ENCODE data around the gene GLIS1.

Gene GLIS1

DNA sequence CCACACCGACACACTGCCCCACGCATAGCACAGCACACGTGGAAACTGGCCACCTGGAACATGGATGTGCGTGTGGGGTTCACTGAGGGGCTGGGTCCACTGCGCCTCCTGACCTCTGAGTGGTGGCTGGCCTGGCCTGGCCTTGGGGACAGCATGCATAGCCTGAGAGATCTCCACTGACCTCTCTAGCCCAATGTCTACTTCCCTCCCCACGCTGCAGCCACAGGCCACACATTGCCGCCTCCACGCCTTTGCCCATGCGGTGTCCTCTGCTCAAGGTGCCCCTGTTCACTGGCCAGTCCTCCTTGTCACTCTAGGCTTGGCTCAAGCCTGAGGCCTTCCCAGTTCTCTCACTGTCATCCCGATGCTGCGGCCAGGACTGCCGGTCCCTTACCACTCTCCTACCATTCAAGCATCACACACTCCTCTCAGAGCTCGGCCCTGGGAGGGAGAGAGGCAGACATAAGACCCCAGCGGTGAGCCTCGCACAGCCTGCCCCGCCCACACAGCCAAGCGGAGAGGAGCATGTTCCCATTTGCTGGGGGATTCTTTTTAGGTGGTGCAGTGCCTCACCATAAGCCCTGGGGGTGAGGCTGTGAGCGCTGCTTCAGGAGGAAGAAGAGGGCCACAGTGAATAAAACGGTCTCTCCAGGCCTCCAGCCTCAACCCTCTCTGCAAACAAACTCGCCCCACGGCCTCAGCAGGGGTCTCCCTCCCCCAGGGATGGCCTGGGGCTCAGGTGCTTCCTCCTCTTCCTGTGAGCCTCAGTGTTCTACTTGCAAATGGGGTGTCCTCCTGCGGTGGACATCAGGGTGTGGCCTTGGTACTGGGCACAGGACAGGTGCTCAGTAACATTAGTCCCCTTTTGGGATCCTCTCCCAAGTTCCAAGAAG lies 199.0 kb downstream of the GLIS1 start:
- H3K4me3 ChIP-seq (ENCODE audit: insufficient read depth, low read depth, low read length, poor library complexity, severe bottlenecking), result no peak overlapping the region
- no peak for DNase-seq

DNA sequence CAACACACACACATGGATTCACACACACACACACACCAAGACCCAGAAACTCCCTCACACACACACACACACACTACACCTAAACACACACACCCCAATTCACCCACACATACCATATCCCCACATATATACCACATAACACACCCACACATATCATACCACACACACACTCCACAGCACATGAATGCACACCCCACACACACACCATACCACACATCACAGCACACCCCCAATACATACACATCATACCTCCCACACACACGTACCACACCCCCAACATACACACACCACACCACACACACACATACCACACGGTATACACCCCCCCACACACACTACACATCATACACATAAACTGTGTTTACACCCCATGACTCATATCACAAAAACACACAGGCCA lies 199.7 kb downstream of the GLIS1 start:
- H3K27me3 ChIP-seq (replicated peaks; ENCODE audit: control insufficient read depth, insufficient read depth, low read length, poor library complexity, severe bottlenecking), result no peaks in the 10 kb centered on the region
- no peaks in the 10 kb centered on the region for H3K9me3 ChIP-seq (ENCODE audit: control insufficient read depth, low read length)
- no peaks in the 10 kb centered on the region for H3K36me3 ChIP-seq (ENCODE audit: control insufficient read depth, insufficient read depth, low read length)
- no peak overlapping the region for H3K4me3 ChIP-seq (ENCODE audit: insufficient read depth, low read depth, low read length, poor library complexity, severe bottlenecking)
- no peak overlapping the region for H3K27ac ChIP-seq (ENCODE audit: insufficient read depth, low read length, poor library complexity, severe bottlenecking)
- no peaks in the 10 kb centered on the region for H3K4me1 ChIP-seq (ENCODE audit: control insufficient read depth, insufficient read depth, low read length, poor library complexity, severe bottlenecking)
- DNase-seq, result no peak

More for the DNA sequence above, 199.0 kb downstream of the GLIS1 start:
- Histone ChIP-seq H3K4me1 (ENCODE audit: control insufficient read depth, insufficient read depth, low read length, poor library complexity, severe bottlenecking) (no peaks in the 10 kb centered on the region), H3K36me3 (ENCODE audit: control insufficient read depth, insufficient read depth, low read length) (no peaks in the 10 kb centered on the region), H3K27me3 (replicated peaks; ENCODE audit: control insufficient read depth, insufficient read depth, low read length, poor library complexity, severe bottlenecking) (no peaks in the 10 kb centered on the region), H3K9me3 (ENCODE audit: control insufficient read depth, low read length) (no peaks in the 10 kb centered on the region), H3K27ac (ENCODE audit: insufficient read depth, low read length, poor library complexity, severe bottlenecking) (no peak overlapping the region)

DNA sequence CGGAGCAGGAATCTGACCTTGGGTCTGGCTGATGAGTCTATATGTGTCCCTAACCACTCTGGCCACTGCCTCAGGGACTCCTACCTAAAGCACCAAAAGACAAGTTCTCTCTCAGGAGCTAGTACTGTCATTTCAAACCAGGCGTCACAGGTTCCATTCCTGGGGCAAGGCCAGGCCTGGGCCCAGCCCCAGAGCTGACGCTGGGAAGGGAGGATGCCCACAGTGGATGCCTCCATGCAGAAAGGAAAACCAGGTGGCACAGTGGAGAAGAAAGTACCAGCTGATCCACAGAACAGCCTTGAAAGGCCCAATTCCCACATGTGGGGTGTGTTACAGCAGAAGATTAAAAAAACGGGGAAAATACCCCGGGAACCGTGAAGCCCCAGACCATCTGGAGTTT lies 202.4 kb downstream of the GLIS1 start:
- DNase-seq, result no peak
- H3K9me3 ChIP-seq (ENCODE audit: control insufficient read depth, low read length), result no peaks in the 10 kb centered on the region
- no peaks in the 10 kb centered on the region for H3K27me3 ChIP-seq (replicated peaks; ENCODE audit: control insufficient read depth, insufficient read depth, low read length, poor library complexity, severe bottlenecking)
- no peak overlapping the region for H3K4me3 ChIP-seq (ENCODE audit: insufficient read depth, low read depth, low read length, poor library complexity, severe bottlenecking)
- H3K36me3 ChIP-seq (ENCODE audit: control insufficient read depth, insufficient read depth, low read length), result no peaks in the 10 kb centered on the region
- no peak overlapping the region for H3K27ac ChIP-seq (ENCODE audit: insufficient read depth, low read length, poor library complexity, severe bottlenecking)
- H3K4me1 ChIP-seq (ENCODE audit: control insufficient read depth, insufficient read depth, low read length, poor library complexity, severe bottlenecking), result no peaks in the 10 kb centered on the region

DNA sequence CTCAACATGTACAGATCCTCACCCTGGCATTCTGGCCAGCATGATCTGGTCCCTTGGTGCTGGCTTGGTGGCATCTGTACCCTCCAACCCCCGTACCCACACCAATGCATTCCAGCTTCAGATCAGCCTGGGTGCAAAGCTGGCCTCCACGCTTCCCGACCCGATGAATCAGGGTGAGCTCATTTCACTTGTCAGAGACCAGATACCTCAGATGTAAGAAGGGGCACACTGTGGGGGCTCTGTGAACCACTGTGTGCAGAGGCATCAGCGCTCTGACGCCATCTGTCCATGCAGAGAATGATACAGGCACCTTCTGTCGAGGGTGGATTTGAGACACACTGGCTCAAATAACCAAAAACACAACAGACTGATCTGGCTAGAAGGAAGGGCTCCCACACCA lies 203.1 kb downstream of the GLIS1 start:
- H3K36me3 ChIP-seq (ENCODE audit: control insufficient read depth, insufficient read depth, low read length), result no peaks in the 10 kb centered on the region
- H3K4me1 ChIP-seq (ENCODE audit: control insufficient read depth, insufficient read depth, low read length, poor library complexity, severe bottlenecking), result no peaks in the 10 kb centered on the region
- no peak overlapping the region for H3K27ac ChIP-seq (ENCODE audit: insufficient read depth, low read length, poor library complexity, severe bottlenecking)
- no peak for DNase-seq
- no peaks in the 10 kb centered on the region for H3K27me3 ChIP-seq (replicated peaks; ENCODE audit: control insufficient read depth, insufficient read depth, low read length, poor library complexity, severe bottlenecking)
- no peaks in the 10 kb centered on the region for H3K9me3 ChIP-seq (ENCODE audit: control insufficient read depth, low read length)
- no peak overlapping the region for H3K4me3 ChIP-seq (ENCODE audit: insufficient read depth, low read depth, low read length, poor library complexity, severe bottlenecking)

DNA sequence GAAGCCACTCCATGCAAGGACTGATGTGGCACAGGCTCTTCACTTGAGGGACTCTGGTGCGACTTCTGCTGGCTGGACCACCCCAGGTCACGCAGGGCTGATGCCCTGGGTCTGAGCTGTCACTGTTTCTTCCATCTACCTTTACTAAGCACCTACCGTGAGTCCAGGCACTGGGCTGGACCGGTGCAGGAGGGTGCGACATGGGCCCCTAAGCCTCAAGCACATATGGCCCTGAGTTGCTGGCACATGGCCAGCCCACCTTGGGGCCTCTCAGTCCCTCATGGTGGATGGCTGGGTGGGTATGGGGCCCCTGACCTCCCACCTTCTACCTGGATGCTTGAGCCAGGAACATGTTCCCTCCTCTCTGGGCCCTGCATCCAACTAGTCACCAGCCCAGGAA lies 203.7 kb downstream of the GLIS1 start:
- Histone ChIP-seq H3K9me3 (ENCODE audit: control insufficient read depth, low read length) (no peaks in the 10 kb centered on the region), H3K27ac (ENCODE audit: insufficient read depth, low read length, poor library complexity, severe bottlenecking) (no peak overlapping the region), H3K4me3 (ENCODE audit: insufficient read depth, low read depth, low read length, poor library complexity, severe bottlenecking) (no peak overlapping the region), H3K4me1 (ENCODE audit: control insufficient read depth, insufficient read depth, low read length, poor library complexity, severe bottlenecking) (no peaks in the 10 kb centered on the region), H3K36me3 (ENCODE audit: control insufficient read depth, insufficient read depth, low read length) (no peaks in the 10 kb centered on the region), H3K27me3 (replicated peaks; ENCODE audit: control insufficient read depth, insufficient read depth, low read length, poor library complexity, severe bottlenecking) (no peaks in the 10 kb centered on the region)
- no peak for DNase-seq

DNA sequence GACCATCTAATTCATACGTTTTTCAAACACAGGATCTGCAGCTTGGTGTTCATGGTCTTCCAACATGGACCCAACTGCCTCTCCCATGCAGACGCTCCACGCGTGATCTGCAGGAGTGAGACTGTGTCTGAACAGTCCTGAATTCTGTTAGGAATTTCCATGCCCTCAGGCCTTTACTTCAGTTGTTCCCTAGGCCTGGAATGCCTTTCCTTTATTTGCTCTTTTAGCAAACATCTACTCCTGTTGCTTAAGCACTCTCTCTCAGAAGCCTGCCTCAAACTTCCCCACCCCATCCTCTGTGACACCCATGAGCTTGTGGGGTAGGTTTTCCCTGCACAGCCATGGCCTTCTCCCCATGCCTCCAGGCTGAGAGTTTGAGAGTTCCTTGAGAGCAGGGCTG lies 206.1 kb downstream of the GLIS1 start:
- H3K36me3 ChIP-seq (ENCODE audit: control insufficient read depth, insufficient read depth, low read length), result no peaks in the 10 kb centered on the region
- H3K27me3 ChIP-seq (replicated peaks; ENCODE audit: control insufficient read depth, insufficient read depth, low read length, poor library complexity, severe bottlenecking), result no peaks in the 10 kb centered on the region
- H3K4me1 ChIP-seq (ENCODE audit: control insufficient read depth, insufficient read depth, low read length, poor library complexity, severe bottlenecking), result no peaks in the 10 kb centered on the region
- DNase-seq, result no peak
- no peaks in the 10 kb centered on the region for H3K9me3 ChIP-seq (ENCODE audit: control insufficient read depth, low read length)
- no peak overlapping the region for H3K4me3 ChIP-seq (ENCODE audit: insufficient read depth, low read depth, low read length, poor library complexity, severe bottlenecking)
- no peak overlapping the region for H3K27ac ChIP-seq (ENCODE audit: insufficient read depth, low read length, poor library complexity, severe bottlenecking)

DNA sequence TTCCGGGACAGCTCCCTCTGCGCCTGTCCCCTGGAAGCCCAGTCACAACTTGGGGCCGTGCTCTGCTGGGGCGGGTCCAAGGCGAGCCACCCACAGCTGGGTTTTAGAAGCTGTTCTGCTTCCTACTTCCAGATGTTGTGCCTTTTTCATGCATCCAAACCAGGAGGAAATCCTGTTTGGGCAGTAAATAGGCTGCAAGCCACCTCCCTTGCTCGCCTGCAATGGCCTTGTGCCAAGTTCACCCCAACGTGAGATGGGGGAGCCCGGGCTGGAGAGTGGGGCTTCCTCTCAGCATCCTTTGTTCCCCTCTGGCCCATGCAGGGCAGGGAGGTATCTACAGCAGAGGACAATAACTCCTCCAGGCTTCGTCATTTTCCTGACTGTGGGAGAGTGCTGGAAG lies 206.6 kb downstream of the GLIS1 start:
- no peaks in the 10 kb centered on the region for H3K27me3 ChIP-seq (replicated peaks; ENCODE audit: control insufficient read depth, insufficient read depth, low read length, poor library complexity, severe bottlenecking)
- no peak for DNase-seq
- H3K4me3 ChIP-seq (ENCODE audit: insufficient read depth, low read depth, low read length, poor library complexity, severe bottlenecking), result no peak overlapping the region
- H3K9me3 ChIP-seq (ENCODE audit: control insufficient read depth, low read length), result no peaks in the 10 kb centered on the region
- no peak overlapping the region for H3K27ac ChIP-seq (ENCODE audit: insufficient read depth, low read length, poor library complexity, severe bottlenecking)
- H3K4me1 ChIP-seq (ENCODE audit: control insufficient read depth, insufficient read depth, low read length, poor library complexity, severe bottlenecking), result no peaks in the 10 kb centered on the region
- H3K36me3 ChIP-seq (ENCODE audit: control insufficient read depth, insufficient read depth, low read length), result no peaks in the 10 kb centered on the region

DNA sequence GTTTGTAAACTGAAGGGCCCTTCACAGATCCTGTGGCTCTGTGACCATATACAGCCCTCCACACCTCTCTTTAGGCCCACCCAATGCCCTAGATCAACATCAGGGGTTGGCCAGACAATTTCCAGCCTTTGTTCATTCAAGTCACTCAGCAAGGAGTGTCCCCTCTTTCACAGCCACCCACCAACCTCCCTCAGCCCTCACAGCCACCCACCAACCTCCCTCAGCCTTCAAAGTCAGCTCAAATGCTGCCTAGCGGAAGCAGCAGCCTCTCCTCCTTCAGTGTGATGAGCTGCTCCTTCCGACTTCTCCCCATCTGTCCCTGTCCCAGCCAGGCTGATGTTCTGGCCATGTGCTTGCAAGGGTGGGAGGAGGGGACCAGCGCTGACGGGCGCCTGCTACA lies 208.4 kb downstream of the GLIS1 start:
- Histone ChIP-seq H3K9me3 (ENCODE audit: control insufficient read depth, low read length) (no peaks in the 10 kb centered on the region), H3K27me3 (replicated peaks; ENCODE audit: control insufficient read depth, insufficient read depth, low read length, poor library complexity, severe bottlenecking) (no peaks in the 10 kb centered on the region), H3K4me1 (ENCODE audit: control insufficient read depth, insufficient read depth, low read length, poor library complexity, severe bottlenecking) (no peaks in the 10 kb centered on the region), H3K4me3 (ENCODE audit: insufficient read depth, low read depth, low read length, poor library complexity, severe bottlenecking) (no peak overlapping the region), H3K27ac (ENCODE audit: insufficient read depth, low read length, poor library complexity, severe bottlenecking) (no peak overlapping the region), H3K36me3 (ENCODE audit: control insufficient read depth, insufficient read depth, low read length) (no peaks in the 10 kb centered on the region)
- DNase-seq, result no peak

DNA sequence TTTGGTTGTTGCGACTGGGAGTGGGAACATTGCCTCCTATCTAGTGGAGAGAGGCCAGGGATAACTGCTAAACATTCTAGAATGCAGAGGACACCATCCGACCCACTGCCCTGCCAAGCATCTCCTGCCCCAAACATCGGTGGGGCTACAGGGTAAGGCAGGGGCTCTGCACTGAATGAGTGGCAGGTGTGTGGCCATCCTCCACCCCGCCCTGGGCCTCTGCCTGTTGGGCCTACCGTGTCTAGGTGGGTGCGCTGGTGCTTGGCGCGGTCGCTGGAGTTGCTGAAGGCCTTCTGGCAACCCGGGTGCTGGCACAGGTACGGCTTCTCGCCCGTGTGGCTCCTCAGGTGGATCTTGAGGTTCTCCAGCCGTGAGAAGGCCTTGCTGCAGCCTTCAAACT lies 209.4 kb downstream of the GLIS1 start:
- Histone ChIP-seq H3K9me3 (ENCODE audit: control insufficient read depth, low read length) (no peaks in the 10 kb centered on the region), H3K27me3 (replicated peaks; ENCODE audit: control insufficient read depth, insufficient read depth, low read length, poor library complexity, severe bottlenecking) (no peaks in the 10 kb centered on the region), H3K4me3 (ENCODE audit: insufficient read depth, low read depth, low read length, poor library complexity, severe bottlenecking) (no peak overlapping the region), H3K27ac (ENCODE audit: insufficient read depth, low read length, poor library complexity, severe bottlenecking) (no peak overlapping the region), H3K4me1 (ENCODE audit: control insufficient read depth, insufficient read depth, low read length, poor library complexity, severe bottlenecking) (no peaks in the 10 kb centered on the region), H3K36me3 (ENCODE audit: control insufficient read depth, insufficient read depth, low read length) (no peaks in the 10 kb centered on the region)
- DNase-seq, result no peak

DNA sequence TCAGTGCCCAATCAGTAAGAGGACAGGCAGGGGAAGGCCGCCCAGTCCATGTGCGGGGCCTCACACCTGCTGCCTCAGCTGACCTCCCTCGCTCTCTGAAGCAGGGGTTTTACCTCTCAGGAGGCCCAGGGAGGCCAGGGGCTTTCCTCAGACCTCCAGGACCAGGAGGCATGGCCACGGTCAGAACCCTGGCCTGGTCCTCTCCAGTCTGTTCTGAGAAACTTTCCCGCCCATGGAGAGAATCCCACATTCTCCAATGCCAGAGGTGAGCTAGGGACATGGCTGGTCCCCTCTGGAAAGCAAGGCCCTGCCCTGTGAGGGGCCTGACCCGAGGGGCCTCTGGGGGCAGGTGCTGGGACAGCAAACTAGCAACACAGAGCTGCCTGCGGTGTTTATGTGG lies 211.6 kb downstream of the GLIS1 start:
- H3K4me3 ChIP-seq (ENCODE audit: insufficient read depth, low read depth, low read length, poor library complexity, severe bottlenecking), result no peak overlapping the region
- H3K27ac ChIP-seq (ENCODE audit: insufficient read depth, low read length, poor library complexity, severe bottlenecking), result no peak overlapping the region
- H3K9me3 ChIP-seq (ENCODE audit: control insufficient read depth, low read length), result no peaks in the 10 kb centered on the region
- H3K27me3 ChIP-seq (replicated peaks; ENCODE audit: control insufficient read depth, insufficient read depth, low read length, poor library complexity, severe bottlenecking), result no peaks in the 10 kb centered on the region
- no peaks in the 10 kb centered on the region for H3K36me3 ChIP-seq (ENCODE audit: control insufficient read depth, insufficient read depth, low read length)
- DNase-seq, result no peak
- no peaks in the 10 kb centered on the region for H3K4me1 ChIP-seq (ENCODE audit: control insufficient read depth, insufficient read depth, low read length, poor library complexity, severe bottlenecking)

All from effector memory CD4-positive, alpha-beta T cell (primary cell).